Pancreas (tissue), 10 donors: ENCODE results near the gene NOTUM. TPM values are rescaled to one million over a fixed set of nuclear protein-coding genes. Genes with fewer than 3 reads are reported as not detected.

Experiments
- ATAC-seq, 4 donors: fragments of 200-7000 bp; cut with Tn5 transposase; one replicate each; pipeline versions ENCODE4 v1.8.0 to v1.9.1; 2020; ENCODE audit warnings: mild to moderate bottlenecking in 4 of 4, moderate library complexity in 4 of 4
- DNase-seq, 6 donors: peaks; one replicate each; pipeline ENCODE4 v3.0.0-alpha.2; 2020
- FAIRE-seq: peaks from 2 replicates; lab custom pipeline; 2012; peaks lifted over from hg19 to GRCh38; lab: Jason Lieb, UNC
- H3K27ac ChIP-seq, 4 donors: fragments of 200-600 bp; sonication (generic); 1 replicate in 3 of 4; 2 replicates in 1 of 4; pipeline versions ENCODE4 v1.5.0 to v1.8.0; 2020
- H3K27me3 ChIP-seq, 4 donors: fragments of 200-600 bp; one replicate each; pipeline ENCODE4 v1.8.0; 2021
- H3K36me3 ChIP-seq, 3 donors: fragments of 200-600 bp; sonication (generic) in 1 of 3; one replicate each; pipeline versions ENCODE4 v1.5.0 to v1.8.0; 2020 to 2021
- H3K4me1 ChIP-seq, 3 donors: fragments of 200-600 bp; one replicate each; pipeline ENCODE4 v1.8.0; 2021
- H3K4me3 ChIP-seq, 4 donors: fragments of 200-600 bp; sonication (generic) in 2 of 4; one replicate each; pipeline versions ENCODE4 v1.5.0 to v1.8.0; 2020 to 2021
- H3K9me3 ChIP-seq, 4 donors: fragments of 200-600 bp; one replicate each; pipeline ENCODE4 v1.8.0; 2021
- WGBS, 2 donors: extraction: QIAGEN DNeasy Blood & Tissue Kit; methylation state at CpG; one replicate each; pipeline ENCODE4 v1.1.7; 2013; 5-methylcytosine and 5-hydroxymethylcytosine counted together
- intact Hi-C, 3 donors: fragments of 100-400 bp; cut with DNase I; formaldehyde crosslinking; loops; one replicate each; pipeline versions ENCODE4 v1.11.1 to v1.14.2; 2022
- polyA plus RNA-seq, 2 donors: library from polyadenylated mRNA; stranded (reverse); fragments of 200-250 nt; gene quantifications; one replicate each; pipeline ENCODE4 v1.2.3, GENCODE V29; 2013
- total RNA-seq, 6 donors: library from RNA; stranded (reverse); fragmentation: NEBNext Ultra II Directional in 4 of 6; extraction: Animal tissue kit (Norgen Biotek cat#: 25700) in 4 of 6; gene quantifications; one replicate each; pipeline versions ENCODE4 v1.2.1 to v1.2.4, GENCODE V29; 2021 to 2023
- TF ChIP-seq, protein P1 (sequence below), 4 donors: fragments of 200-600 bp; sonication (generic) in 3 of 4; IDR thresholded peaks; one replicate each; pipeline versions ENCODE4 v1.5.0 to v1.8.0; 2021; ENCODE audit warnings: antibody characterized with exemption in 4 of 4
- donor health status: healthy with polysubstance abuse.
- donor health status: DM: no; HTN: no; CAD: no; lungs with moderate emphysema.
- donor health status: DM: no; HTN: no; CAD: no.
- donor health status: control.
- donor health status: control.
- donor health status: Bipolar disorder and iron deficiency.
- donor health status: DM: yes; HTN: yes; CAD: no.
- donor health status: DM: no; HTN: no; CAD: no.
- donor health status: DM: no; HTN: no; CAD: no.
- donor health status: DM: yes; HTN: yes; CAD: no.

The NOTUM gene
- total and polyA plus RNA-seq, 8 donors = 0.14 to 0.44 (median 0.21) TPM; not detected in 1

- peak in 2 of 6 donors; percentile 27 to 72 for DNase-seq
- no peaks in the 10 kb centered on the region for H3K9me3 ChIP-seq
- H3K4me3 ChIP-seq = no peak overlapping the region
- no peaks in the 10 kb centered on the region for H3K4me1 ChIP-seq
- ATAC-seq = no peak
- intact Hi-C loops = no loop called here
- H3K27me3 ChIP-seq = no peaks in the 10 kb centered on the region
- H3K36me3 ChIP-seq = no peaks in the 10 kb centered on the region
- WGBS, 2 donors = 81 to 86% methylated on average over 36 of the region's 36 CpGs
- FAIRE-seq = no peak
- no peak overlapping the region for H3K27ac ChIP-seq
- TF ChIP-seq, protein P1, sequence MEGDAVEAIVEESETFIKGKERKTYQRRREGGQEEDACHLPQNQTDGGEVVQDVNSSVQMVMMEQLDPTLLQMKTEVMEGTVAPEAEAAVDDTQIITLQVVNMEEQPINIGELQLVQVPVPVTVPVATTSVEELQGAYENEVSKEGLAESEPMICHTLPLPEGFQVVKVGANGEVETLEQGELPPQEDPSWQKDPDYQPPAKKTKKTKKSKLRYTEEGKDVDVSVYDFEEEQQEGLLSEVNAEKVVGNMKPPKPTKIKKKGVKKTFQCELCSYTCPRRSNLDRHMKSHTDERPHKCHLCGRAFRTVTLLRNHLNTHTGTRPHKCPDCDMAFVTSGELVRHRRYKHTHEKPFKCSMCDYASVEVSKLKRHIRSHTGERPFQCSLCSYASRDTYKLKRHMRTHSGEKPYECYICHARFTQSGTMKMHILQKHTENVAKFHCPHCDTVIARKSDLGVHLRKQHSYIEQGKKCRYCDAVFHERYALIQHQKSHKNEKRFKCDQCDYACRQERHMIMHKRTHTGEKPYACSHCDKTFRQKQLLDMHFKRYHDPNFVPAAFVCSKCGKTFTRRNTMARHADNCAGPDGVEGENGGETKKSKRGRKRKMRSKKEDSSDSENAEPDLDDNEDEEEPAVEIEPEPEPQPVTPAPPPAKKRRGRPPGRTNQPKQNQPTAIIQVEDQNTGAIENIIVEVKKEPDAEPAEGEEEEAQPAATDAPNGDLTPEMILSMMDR (IDR thresholded peaks at IDR 0.05) = no peak
These were observed 39.2 kb upstream of the NOTUM start for GRCh38 chr17:81999976-82000802.

DNA sequence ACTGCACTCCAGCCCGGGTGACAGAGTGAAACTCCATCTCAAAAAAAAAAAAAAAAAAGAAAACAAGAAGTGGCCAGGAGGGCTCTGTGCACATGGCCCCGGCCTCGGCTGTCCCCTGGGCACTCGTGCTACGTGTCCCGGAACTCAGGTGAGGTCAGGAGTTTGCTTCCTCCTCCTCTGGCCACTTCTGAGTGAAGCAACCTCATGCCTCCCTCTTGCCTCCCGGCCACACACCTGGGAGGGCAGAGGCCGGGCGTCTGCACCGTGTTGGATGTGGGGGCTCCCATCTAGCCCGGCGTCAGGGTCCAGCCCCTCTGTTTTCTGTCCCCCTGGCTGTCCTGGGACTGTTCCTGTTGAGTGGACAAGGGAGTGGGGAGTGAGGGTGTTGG is 38.6 kb upstream of the NOTUM start:
- whole genome bisulfite sequencing, 2 donors = 90 to 92% methylated on average over 12 of the region's 12 CpGs
- ATAC-seq = no peak
- TF ChIP-seq, protein P1 (IDR thresholded peaks at IDR 0.05) = no peak
- intact Hi-C loops = no loop called here
- H3K4me3 ChIP-seq = no peak overlapping the region
- no peak overlapping the region for H3K27ac ChIP-seq
- no peaks in the 10 kb centered on the region for H3K4me1 ChIP-seq
- FAIRE-seq = no peak
- no peaks in the 10 kb centered on the region for H3K27me3 ChIP-seq
- no peak for DNase-seq
- no peaks in the 10 kb centered on the region for H3K36me3 ChIP-seq
- H3K9me3 ChIP-seq = no peaks in the 10 kb centered on the region

- no peaks in the 10 kb centered on the region for H3K9me3 ChIP-seq
- no peak for ATAC-seq
- H3K27me3 ChIP-seq = no peaks in the 10 kb centered on the region
- TF ChIP-seq, protein P1 (IDR thresholded peaks at IDR 0.05) = no peak
- no peaks in the 10 kb centered on the region for H3K36me3 ChIP-seq
- H3K4me1 ChIP-seq = no peaks in the 10 kb centered on the region
- intact Hi-C loops = no loop called here
- H3K4me3 ChIP-seq = no peak overlapping the region
- FAIRE-seq = no peak
- no peak for DNase-seq
- WGBS, 2 donors = 89 to 94% methylated on average over 14 of the region's 14 CpGs
- H3K27ac ChIP-seq = no peak overlapping the region
These were observed 37.9 kb upstream of the NOTUM start for GRCh38 chr17:81998691-81999438.

GRCh38 chr17:81998212-81998611 is 37.2 kb upstream of the NOTUM start:
- DNase-seq (no peak), FAIRE-seq (no peak), ATAC-seq (no peak)
- H3K27ac ChIP-seq = no peak overlapping the region
- no peaks in the 10 kb centered on the region for H3K27me3 ChIP-seq
- H3K36me3 ChIP-seq = no peaks in the 10 kb centered on the region
- H3K4me3 ChIP-seq = no peak overlapping the region
- no peaks in the 10 kb centered on the region for H3K4me1 ChIP-seq
- intact Hi-C loops = no loop called here
- 92 to 95% methylated on average over 7 of the region's 7 CpGs for WGBS, 2 donors
- no peaks in the 10 kb centered on the region for H3K9me3 ChIP-seq
- TF ChIP-seq, protein P1 (IDR thresholded peaks at IDR 0.05) = no peak
